GM19025 (cell line): ENCODE measurements around the gene CCDC85A.

Experiments used
- ATAC-seq: cut with Tn5 transposase; IDR thresholded peaks from one replicate; pipeline ENCODE4 v1.9.1; 2021; ENCODE audit warnings: mild to moderate bottlenecking, low read depth, moderate library complexity; ENCODE audit not compliant: unreplicated experiment

The CCDC85A gene

DNA sequence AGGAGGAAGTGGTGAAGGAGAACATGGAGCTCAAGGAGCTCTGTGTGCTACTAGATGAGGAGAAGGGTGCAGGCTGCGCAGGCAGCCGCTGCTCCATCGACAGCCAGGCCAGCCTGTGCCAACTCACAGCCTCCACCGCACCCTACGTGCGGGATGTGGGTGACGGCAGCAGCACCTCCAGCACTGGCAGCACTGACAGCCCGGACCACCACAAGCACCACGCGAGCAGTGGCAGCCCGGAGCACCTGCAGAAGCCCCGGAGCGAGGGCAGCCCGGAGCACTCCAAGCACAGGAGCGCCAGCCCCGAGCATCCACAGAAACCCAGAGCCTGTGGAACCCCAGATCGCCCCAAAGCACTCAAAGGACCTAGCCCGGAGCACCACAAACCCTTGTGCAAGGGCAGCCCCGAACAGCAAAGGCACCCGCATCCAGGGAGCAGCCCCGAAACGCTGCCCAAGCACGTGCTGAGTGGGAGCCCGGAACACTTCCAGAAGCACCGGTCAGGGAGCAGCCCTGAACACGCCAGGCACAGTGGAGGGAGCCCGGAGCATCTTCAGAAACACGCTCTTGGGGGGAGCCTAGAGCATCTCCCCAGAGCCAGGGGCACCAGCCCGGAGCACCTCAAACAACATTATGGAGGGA is 9.0 kb downstream of the CCDC85A start:
- ATAC-seq = no peak

GRCh38 chr2:56195563-56195962 is 11.8 kb downstream of the CCDC85A start:
- ATAC-seq = no peak

GRCh38 chr2:56197816-56198215 is 14.0 kb downstream of the CCDC85A start:
- ATAC-seq = no peak

- ATAC-seq = no peak
These were observed 15.1 kb downstream of the CCDC85A start for GRCh38 chr2:56198936-56199335.

DNA sequence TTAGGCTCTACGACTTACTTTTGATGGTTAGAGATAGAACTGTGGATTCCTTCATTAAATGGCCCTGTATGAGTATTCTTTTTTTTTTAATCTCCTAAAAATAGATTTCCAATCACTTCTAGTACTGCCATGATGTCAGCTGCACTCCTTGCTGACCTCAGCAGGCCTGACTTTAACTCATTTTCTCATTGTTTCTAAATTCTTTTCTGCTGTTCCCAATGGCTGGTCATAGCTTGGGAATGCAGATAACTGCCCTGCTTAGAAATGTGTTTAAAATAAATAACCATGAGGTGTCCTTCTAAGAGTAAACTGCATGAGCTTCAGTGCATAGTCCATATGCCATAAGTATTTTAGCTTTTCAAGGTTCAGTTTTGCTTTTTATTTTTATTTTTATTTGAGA is 15.7 kb downstream of the CCDC85A start:
- no peak for ATAC-seq

GRCh38 chr2:56202381-56203121 is 18.8 kb downstream of the CCDC85A start:
- ATAC-seq = no peak

DNA sequence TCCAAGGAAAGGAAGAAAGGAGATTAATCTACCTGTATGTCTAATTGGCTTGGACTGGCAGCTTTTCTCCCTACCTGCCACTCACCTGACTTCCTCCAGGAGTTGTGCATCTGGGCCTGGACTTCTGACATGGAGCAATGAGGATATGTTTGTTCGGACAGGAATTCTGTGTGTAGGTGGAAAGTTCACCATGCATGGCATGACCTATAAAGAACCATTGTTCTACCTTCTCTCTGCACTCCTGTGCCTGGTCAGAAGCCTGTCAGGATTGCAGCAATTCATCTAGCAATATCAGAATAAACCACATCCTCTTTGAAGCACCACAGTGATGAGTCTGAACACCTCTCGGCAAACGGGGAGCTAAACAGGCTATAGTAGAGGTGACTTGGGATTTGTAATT is 20.8 kb downstream of the CCDC85A start:
- no peak for ATAC-seq

DNA sequence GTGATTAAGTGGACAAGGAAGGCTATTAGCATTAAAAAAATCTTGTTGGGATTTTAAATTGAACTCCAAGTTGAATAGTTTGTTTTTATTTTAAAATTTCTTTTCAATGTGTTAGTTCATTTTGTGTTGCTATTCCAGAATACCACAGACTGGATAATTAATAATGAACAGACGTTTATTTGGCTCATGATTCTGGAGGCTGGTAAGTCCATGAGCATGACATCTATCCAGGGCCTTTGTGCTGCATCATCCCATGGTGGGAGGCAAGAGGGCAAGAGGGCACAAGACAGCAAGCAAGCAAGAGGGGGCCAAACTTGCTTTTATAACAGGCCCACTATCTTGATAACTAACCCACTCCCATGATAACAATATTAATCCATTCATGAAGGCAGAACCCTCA is 22.5 kb downstream of the CCDC85A start:
- no peak for ATAC-seq

DNA sequence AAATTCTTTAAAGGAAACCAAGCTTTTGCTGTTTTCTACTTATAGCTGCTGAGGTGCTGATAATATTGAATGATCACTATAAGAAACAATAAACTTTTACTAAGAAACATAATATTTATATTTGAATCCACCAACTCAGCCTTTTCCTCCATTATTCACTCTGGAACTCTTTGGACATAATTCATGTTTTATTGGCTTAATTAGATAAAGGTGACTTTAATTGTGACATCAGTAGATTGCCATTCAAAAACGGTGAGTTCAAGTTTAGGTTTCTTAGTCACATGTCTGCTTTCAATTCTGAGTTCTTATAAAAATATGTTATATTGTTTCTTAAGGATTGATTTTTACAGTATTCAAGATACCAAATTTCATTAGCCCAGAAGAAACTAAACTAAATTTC is 24.0 kb downstream of the CCDC85A start:
- no peak for ATAC-seq

DNA sequence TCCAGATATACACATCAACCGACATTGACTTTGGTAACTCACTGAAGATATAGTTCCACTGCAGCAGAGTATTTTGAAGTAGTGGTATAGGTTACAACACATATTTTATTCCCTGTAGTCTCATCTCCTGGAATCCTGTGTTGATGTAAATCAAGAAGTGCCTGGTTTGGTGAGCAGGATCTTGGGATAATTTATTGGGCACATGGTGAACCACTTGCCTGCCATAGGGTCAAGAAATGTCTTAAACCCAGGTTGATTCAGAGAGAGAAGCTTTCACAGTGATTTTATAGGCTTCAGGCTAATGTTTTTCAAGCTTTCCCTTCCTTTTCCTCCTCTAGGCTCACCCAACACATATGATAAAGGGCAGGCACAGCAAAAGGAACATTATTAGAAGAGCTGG is 24.6 kb downstream of the CCDC85A start:
- no peak for ATAC-seq

- ATAC-seq = no peak
These were observed 25.9 kb downstream of the CCDC85A start for GRCh38 chr2:56209701-56210100.

GRCh38 chr2:56210291-56210690 is 26.5 kb downstream of the CCDC85A start:
- ATAC-seq = no peak

- ATAC-seq = no peak
These were observed 27.3 kb downstream of the CCDC85A start for GRCh38 chr2:56211048-56211447.

GRCh38 chr2:56215911-56216310 is 32.1 kb downstream of the CCDC85A start:
- ATAC-seq = no peak

GRCh38 chr2:56217106-56217505 is 33.3 kb downstream of the CCDC85A start:
- no peak for ATAC-seq

GRCh38 chr2:56222481-56222880 is 38.7 kb downstream of the CCDC85A start:
- no peak for ATAC-seq

- no peak for ATAC-seq
These were observed 40.5 kb downstream of the CCDC85A start for GRCh38 chr2:56224316-56224715.

GRCh38 chr2:56227811-56228210 is 44.0 kb downstream of the CCDC85A start:
- no peak for ATAC-seq

DNA sequence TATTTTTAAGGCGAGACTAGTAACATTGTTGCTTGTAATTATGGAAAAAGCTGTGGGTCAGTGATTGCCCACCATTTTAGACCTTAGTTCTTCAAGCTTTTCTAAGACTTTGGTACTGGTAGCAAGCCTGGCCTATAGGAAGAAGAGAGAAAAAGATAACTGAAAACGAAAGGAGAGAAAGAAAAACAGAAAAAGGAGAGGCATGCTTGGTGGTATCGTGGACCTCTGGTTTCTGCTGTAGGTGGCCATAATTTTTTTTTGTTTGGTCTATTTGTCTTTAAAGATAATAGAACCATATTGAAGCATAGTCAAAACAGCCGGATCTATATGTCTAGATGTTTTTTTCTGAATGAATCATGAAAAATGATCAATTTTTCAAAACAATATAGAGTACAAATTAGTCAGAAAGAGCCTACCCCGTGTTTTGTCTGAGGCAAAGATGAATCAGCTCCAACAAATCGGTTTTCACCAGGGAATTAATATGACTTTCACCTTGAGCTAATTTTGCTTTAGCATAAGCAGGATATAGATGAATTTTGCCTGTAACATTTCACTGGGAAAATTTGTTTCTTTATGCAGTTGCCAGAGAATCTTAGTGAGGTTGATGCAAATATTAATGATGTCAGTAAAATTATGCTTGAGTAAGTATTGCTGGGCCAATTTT is 45.7 kb downstream of the CCDC85A start:
- ATAC-seq = no peak

- ATAC-seq = no peak
These were observed 46.4 kb downstream of the CCDC85A start for GRCh38 chr2:56230156-56230555.

DNA sequence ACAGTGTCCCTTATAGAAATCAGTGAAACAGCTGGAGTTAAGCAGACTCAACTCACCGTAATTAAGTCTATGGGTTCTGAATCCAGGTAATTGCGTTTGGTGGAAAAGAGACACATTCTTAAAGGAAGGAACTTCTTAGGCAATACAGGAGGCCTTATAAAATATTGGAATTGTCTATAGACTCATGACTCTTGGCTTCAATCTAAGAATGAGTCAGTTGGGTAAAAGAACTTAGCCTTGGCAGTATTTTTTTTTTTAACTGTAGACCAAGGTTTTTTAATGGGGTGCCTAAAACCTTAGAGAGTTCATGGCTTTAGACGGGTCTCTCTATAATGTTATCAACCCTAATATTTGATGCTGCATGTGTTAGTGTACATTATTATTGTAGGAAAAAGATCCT is 47.6 kb downstream of the CCDC85A start:
- ATAC-seq = no peak

- no peak for ATAC-seq
These were observed 49.1 kb downstream of the CCDC85A start for GRCh38 chr2:56232912-56233311.
